T-cell (primary cell): Measurements from ENCODE around the gene AGO3. TPM values are rescaled to one million over a fixed set of nuclear protein-coding genes. Genes with fewer than 3 reads are reported as not detected.

Experiments
- ATAC-seq, 4 experiments: fragments of 200-7000 bp in 3 of 4; fragments of 150-1000 bp in 1 of 4; cut with Tn5 transposase; replicated peaks in 1 of 4; 1 replicate in 3 of 4; 2 replicates in 1 of 4; pipeline ENCODE4 v1.10.0; 2021; ENCODE audit warnings: moderate library complexity in 3 of 4, mild to moderate bottlenecking in 2 of 4, moderate number of reproducible peaks in 1 of 4
- CTCF ChIA-PET, 2 donors: fragments of 300-600 bp; sonication (Branson Sonifier 250); formaldehyde crosslinking; loops; one replicate each; lab custom pipeline; 2022; ENCODE audit warnings: antibody characterized with exemption in 2 of 2; lab: Charles Lee
- POLR2A ChIA-PET, 2 donors: fragments of 300-600 bp; sonication (Branson Sonifier 250); formaldehyde crosslinking; loops; one replicate each; lab custom pipeline; 2022; ENCODE audit warnings: antibody characterized with exemption in 2 of 2; lab: Charles Lee
- DNase-seq, 35 experiments: peaks; one replicate each; pipeline versions ENCODE4 v3.0.0 to v3.0.0-alpha.2; 2013 to 2023
- H3K27ac ChIP-seq: one replicate; pipeline ENCODE4 v1.5.1; 2013; ENCODE audit warnings: low read length
- H3K27me3 ChIP-seq, 2 experiments: replicated peaks in 1 of 2; 1 replicate in 1 of 2; 2 replicates in 1 of 2; pipeline versions ENCODE4 v1.6.1 to v1.7.0; 2013; ENCODE audit warnings: low read length in 1 of 2, mixed read lengths in 1 of 2; ENCODE audit not compliant: control insufficient read depth in 2 of 2, insufficient read depth in 2 of 2; ENCODE audit errors: extremely low read depth in 1 of 2
- H3K36me3 ChIP-seq, 2 donors: 1 replicate in 1 of 2; 2 replicates in 1 of 2; pipeline versions ENCODE4 v1.6.1 to v1.7.0; 2013; ENCODE audit warnings: low read length in 1 of 2; ENCODE audit not compliant: control insufficient read depth in 2 of 2, insufficient read depth in 1 of 2; ENCODE audit errors: extremely low read depth in 1 of 2
- H3K4me1 ChIP-seq, 2 experiments: 1 replicate in 1 of 2; 2 replicates in 1 of 2; pipeline versions ENCODE4 v1.6.1 to v1.7.0; 2013; ENCODE audit warnings: low read length in 2 of 2, mixed read lengths in 1 of 2; ENCODE audit not compliant: insufficient read depth in 2 of 2, control insufficient read depth in 1 of 2; ENCODE audit errors: extremely low read depth in 1 of 2
- H3K4me3 ChIP-seq, 2 donors: 1 replicate in 1 of 2; 2 replicates in 1 of 2; pipeline versions ENCODE4 v1.5.1 to v1.7.0; 2013; ENCODE audit warnings: mild to moderate bottlenecking in 2 of 2, low read length in 1 of 2, moderate library complexity in 1 of 2; ENCODE audit not compliant: control insufficient read depth in 1 of 2; ENCODE audit errors: extremely low read depth in 1 of 2
- H3K9me3 ChIP-seq: 2 replicates; pipeline ENCODE4 v1.7.0; 2013
- H3K27ac Mint-ChIP-seq, 2 donors: one replicate each; pipeline ENCODE4 v1.8.0; 2020 to 2021; ENCODE audit warnings: mild to moderate bottlenecking in 2 of 2, mixed read lengths in 2 of 2
- H3K27me3 Mint-ChIP-seq, 2 donors: one replicate each; pipeline ENCODE4 v1.8.0; 2021 to 2022; ENCODE audit warnings: mixed read lengths in 2 of 2
- H3K36me3 Mint-ChIP-seq: one replicate; pipeline ENCODE4 v1.8.0; 2021; ENCODE audit warnings: mixed read lengths
- H3K4me1 Mint-ChIP-seq, 3 donors: one replicate each; pipeline ENCODE4 v1.8.0; 2020 to 2022; ENCODE audit warnings: mixed read lengths in 3 of 3, mild to moderate bottlenecking in 1 of 3
- H3K4me3 Mint-ChIP-seq, 3 donors: one replicate each; pipeline ENCODE4 v1.8.0; 2020 to 2022; ENCODE audit warnings: mild to moderate bottlenecking in 3 of 3, mixed read lengths in 3 of 3, moderate library complexity in 3 of 3
- H3K9me3 Mint-ChIP-seq, 3 donors: one replicate each; pipeline ENCODE4 v1.8.0; 2020 to 2022; ENCODE audit warnings: mixed read lengths in 3 of 3
- WGBS: methylation state at CpG from one replicate; pipeline ENCODE4 v1.1.5; 2013; ENCODE audit warnings: missing lambda C conversion rate; ENCODE audit not compliant: insufficient coverage; 5-methylcytosine and 5-hydroxymethylcytosine counted together
- total RNA-seq, 35 experiments: library from RNA in 6 of 35; stranded (reverse) in 6 of 35; fragments of 120-200 nt in 1 of 35; gene quantifications; one replicate each; pipeline versions ENCODE4 v1.2.1 to v1.2.4 and lab custom pipeline; 2013 to 2026

The AGO3 gene
- total RNA-seq, 5 donors from 2014 or later (not counting 1 experiment from before 2014, with no cell fraction given): 33.4 to 44.0 (median 37.5) TPM

DNA sequence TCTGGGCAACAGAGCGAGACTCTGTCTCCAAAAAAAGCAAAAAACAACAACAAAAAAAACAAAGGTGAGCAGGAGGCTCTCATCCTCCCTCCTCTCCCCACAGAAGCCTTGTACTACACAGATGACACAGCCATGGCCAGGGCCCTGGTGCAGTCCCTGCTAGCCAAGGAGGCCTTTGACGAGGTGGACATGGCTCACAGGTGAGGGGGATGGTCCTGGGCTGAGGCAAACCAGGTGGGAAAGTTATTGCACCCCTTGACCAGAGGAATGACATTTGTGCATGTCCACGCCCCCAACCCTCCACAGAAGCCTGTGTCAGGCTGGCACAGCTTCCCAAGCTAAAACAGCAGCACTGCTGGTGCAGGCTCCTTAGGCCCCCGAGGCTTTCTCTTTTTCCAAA, 160.2 kb downstream of the AGO3 start:
- peak overlapping the region in 2 of 3 donors; percentile 34 to 43 for H3K4me3 Mint-ChIP-seq
- CTCF ChIA-PET: interaction anchor here in 1 of 2 donors (1.2 kb wide), 1 partner anchor 61 kb away, joined by 3 read pairs; no protein-coding TSS in a partner anchor
- WGBS: 83% methylated on average over 1 of the region's 4 CpGs

GRCh38 chr1:36091698-36092097, 160.8 kb downstream of the AGO3 start:
- POLR2A ChIA-PET: interaction anchor here in 1 of 2 donors (0.6 kb wide), 1 partner anchor 350 kb away, joined by 7 read pairs; no protein-coding TSS in a partner anchor
- H3K27ac Mint-ChIP-seq: peak overlapping the region in 1 of 2 donors; percentile 11

More for the DNA sequence above, 160.2 kb downstream of the AGO3 start:
- POLR2A ChIA-PET: interaction anchor here (0.6 to 0.7 kb wide), 2 partner anchors 53 to 216 kb away, joined by 3 read pairs; no protein-coding TSS in a partner anchor
- H3K36me3 Mint-ChIP-seq: peaks cover 14% of the 10 kb centered on the region
- peaks cover 4 to 9% of the 10 kb centered on the region in 2 donors for H3K27me3 Mint-ChIP-seq
- H3K4me1 ChIP-seq: peaks cover 8 to 39% of the 10 kb centered on the region in 2 experiments
- peak in 1 of 35 experiments; percentile 8 for DNase-seq
- no peak for ATAC-seq
- H3K9me3 ChIP-seq: no peaks in the 10 kb centered on the region
- no peaks in the 10 kb centered on the region for H3K9me3 Mint-ChIP-seq
- H3K27ac ChIP-seq: no peak overlapping the region
- peaks cover 22 to 29% (median 28%) of the 10 kb centered on the region in 3 donors for H3K4me1 Mint-ChIP-seq
- peaks cover 3 to 48% of the 10 kb centered on the region in 2 donors for H3K36me3 ChIP-seq
- no peak overlapping the region for H3K27ac Mint-ChIP-seq
- peaks cover 0 to 19% of the 10 kb centered on the region in 2 experiments for H3K27me3 ChIP-seq
- no peak overlapping the region for H3K4me3 ChIP-seq

DNA sequence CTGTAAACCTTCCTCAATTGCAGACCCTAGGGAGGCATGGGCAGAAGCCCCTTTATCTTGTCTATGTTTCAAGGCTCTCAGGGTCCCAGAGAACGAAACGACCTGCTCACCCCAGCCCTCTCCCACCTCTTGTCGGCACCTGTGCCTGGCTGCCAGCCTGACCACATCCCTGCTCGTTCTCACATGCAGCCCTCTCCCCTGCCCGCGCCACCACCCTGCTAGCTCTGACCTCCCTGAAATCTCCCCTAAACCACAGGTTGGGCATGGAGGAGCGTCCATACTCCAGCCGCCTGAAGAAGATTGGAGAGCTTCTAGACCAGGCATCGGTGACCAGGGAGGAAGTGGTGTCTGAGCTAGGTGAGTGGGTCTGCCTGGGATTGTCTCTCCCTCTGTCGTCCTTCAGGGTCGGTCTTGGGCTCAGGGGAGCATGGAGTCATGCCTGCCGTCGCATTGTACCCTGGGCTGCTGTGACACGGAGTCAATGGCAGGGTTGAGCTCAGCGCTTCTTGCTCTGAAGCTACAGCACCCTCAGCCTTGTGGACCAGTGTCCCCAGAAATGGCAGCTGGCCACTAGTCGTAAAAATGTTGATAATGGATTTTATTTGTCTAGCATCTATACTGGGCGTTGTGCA, 161.4 kb downstream of the AGO3 start:
- no peak overlapping the region for H3K27ac Mint-ChIP-seq
- H3K27me3 ChIP-seq: peaks cover 0 to 7% of the 10 kb centered on the region in 2 experiments
- WGBS: 98% methylated on average over 12 of the region's 17 CpGs
- CTCF ChIA-PET: no interaction called here
- POLR2A ChIA-PET: interaction anchor here in 1 of 2 donors (0.6 kb wide), 1 partner anchor 349 kb away, joined by 7 read pairs; no protein-coding TSS in a partner anchor
- H3K27ac ChIP-seq: no peak overlapping the region
- no peaks in the 10 kb centered on the region for H3K9me3 Mint-ChIP-seq
- DNase-seq: peak in 2 of 35 experiments; percentile 7 to 11
- H3K4me1 Mint-ChIP-seq: peaks cover 17 to 26% (median 24%) of the 10 kb centered on the region in 3 donors
- H3K4me3 Mint-ChIP-seq: peak overlapping the region in 1 of 3 donors; percentile 43
- peaks cover 14% of the 10 kb centered on the region for H3K36me3 Mint-ChIP-seq
- H3K4me3 ChIP-seq: no peak overlapping the region
- H3K36me3 ChIP-seq: peaks cover 6 to 52% of the 10 kb centered on the region in 2 donors
- H3K9me3 ChIP-seq: no peaks in the 10 kb centered on the region
- H3K4me1 ChIP-seq: peaks cover 8 to 39% of the 10 kb centered on the region in 2 experiments
- H3K27me3 Mint-ChIP-seq: no peaks in the 10 kb centered on the region
- no peak for ATAC-seq

More at GRCh38 chr1:36091698-36092097, 160.8 kb downstream of the AGO3 start:
- Mint-ChIP-seq H3K4me3 (peak overlapping the region in 2 of 3 donors; percentile 34 to 43), H3K4me1 (peaks cover 22 to 29% (median 28%) of the 10 kb centered on the region in 3 donors), H3K36me3 (peaks cover 14% of the 10 kb centered on the region), H3K27me3 (peaks cover 0 to 4% of the 10 kb centered on the region in 2 donors), H3K9me3 (no peaks in the 10 kb centered on the region)
- Histone ChIP-seq H3K4me3 (no peak overlapping the region), H3K4me1 (peaks cover 8 to 39% of the 10 kb centered on the region in 2 experiments), H3K9me3 (no peaks in the 10 kb centered on the region), H3K27me3 (peaks cover 0 to 13% of the 10 kb centered on the region in 2 experiments), H3K36me3 (peaks cover 6 to 52% of the 10 kb centered on the region in 2 donors), H3K27ac (no peak overlapping the region)
- no peak for ATAC-seq
- 94% methylated on average over 12 of the region's 13 CpGs for WGBS
- CTCF ChIA-PET: interaction anchor here in 1 of 2 donors (1.2 kb wide), 1 partner anchor 60 kb away, joined by 3 read pairs; no protein-coding TSS in a partner anchor
- DNase-seq: peak in 2 of 35 experiments; percentile 2 to 16

- peaks cover 14% of the 10 kb centered on the region for H3K36me3 Mint-ChIP-seq
- peaks cover 6 to 52% of the 10 kb centered on the region in 2 donors for H3K36me3 ChIP-seq
- POLR2A ChIA-PET: no interaction called here
Observed at GRCh38 chr1:36092798-36093185, 161.9 kb downstream of the AGO3 start.

GRCh38 chr1:36093226-36093625, 162.3 kb downstream of the AGO3 start:
- peaks cover 6 to 52% of the 10 kb centered on the region in 2 donors for H3K36me3 ChIP-seq
- Mint-ChIP-seq H3K36me3 (peaks cover 14% of the 10 kb centered on the region), H3K27me3 (no peaks in the 10 kb centered on the region), H3K9me3 (no peaks in the 10 kb centered on the region), H3K4me3 (no peak overlapping the region), H3K27ac (no peak overlapping the region), H3K4me1 (peaks cover 17 to 26% (median 22%) of the 10 kb centered on the region in 3 donors)
- H3K27ac ChIP-seq: no peak overlapping the region
- H3K27me3 ChIP-seq: no peaks in the 10 kb centered on the region
- ChIA-PET CTCF (no interaction called here), POLR2A (no interaction called here)
- H3K9me3 ChIP-seq: no peaks in the 10 kb centered on the region
- H3K4me1 ChIP-seq: peaks cover 8 to 34% of the 10 kb centered on the region in 2 experiments
- peak in 1 of 35 experiments; percentile 8 for DNase-seq
- 98% methylated on average over 7 of the region's 7 CpGs for WGBS
- H3K4me3 ChIP-seq: no peak overlapping the region
- no peak for ATAC-seq

More at GRCh38 chr1:36092798-36093185, 161.9 kb downstream of the AGO3 start:
- Mint-ChIP-seq H3K9me3 (no peaks in the 10 kb centered on the region), H3K4me1 (peaks cover 17 to 26% (median 24%) of the 10 kb centered on the region in 3 donors), H3K27me3 (no peaks in the 10 kb centered on the region), H3K4me3 (no peak overlapping the region), H3K27ac (no peak overlapping the region)
- ATAC-seq (no peak), DNase-seq (peak in 2 of 35 experiments; percentile 9 to 11)
- H3K9me3 ChIP-seq: no peaks in the 10 kb centered on the region
- CTCF ChIA-PET: no interaction called here
- H3K27me3 ChIP-seq: peaks cover 0 to 2% of the 10 kb centered on the region in 2 experiments
- 94% methylated on average over 7 of the region's 9 CpGs for WGBS
- peaks cover 8 to 38% of the 10 kb centered on the region in 2 experiments for H3K4me1 ChIP-seq
- no peak overlapping the region for H3K27ac ChIP-seq
- H3K4me3 ChIP-seq: no peak overlapping the region

DNA sequence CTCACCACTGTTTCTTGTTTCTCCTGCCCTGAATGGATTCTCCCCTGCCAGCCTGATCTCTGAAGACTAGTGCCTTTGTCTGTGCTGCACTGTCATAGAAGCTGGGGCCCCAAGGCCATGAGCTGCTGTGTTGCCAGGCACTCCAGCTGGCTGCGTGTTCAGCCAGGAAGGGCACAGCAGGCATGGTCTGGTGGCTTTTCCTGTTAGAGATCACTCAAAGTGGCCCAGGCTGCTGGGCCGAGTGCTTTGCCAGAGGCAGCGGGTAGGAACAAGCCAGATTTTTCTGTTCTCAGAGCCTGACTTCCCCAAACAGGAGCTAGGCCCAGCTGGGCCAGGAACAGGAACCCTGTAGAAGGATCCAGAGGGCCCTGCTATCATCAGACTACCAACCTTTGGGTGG, 163.0 kb downstream of the AGO3 start:
- no peak overlapping the region for H3K4me3 ChIP-seq
- POLR2A ChIA-PET: no interaction called here
- peaks cover 6 to 52% of the 10 kb centered on the region in 2 donors for H3K36me3 ChIP-seq
- H3K27me3 ChIP-seq: no peaks in the 10 kb centered on the region
- no peak overlapping the region for H3K27ac ChIP-seq
- peaks cover 17 to 24% (median 22%) of the 10 kb centered on the region in 3 donors for H3K4me1 Mint-ChIP-seq
- H3K4me3 Mint-ChIP-seq: no peak overlapping the region
- peaks cover 14% of the 10 kb centered on the region for H3K36me3 Mint-ChIP-seq
- no peaks in the 10 kb centered on the region for H3K27me3 Mint-ChIP-seq
- 89% methylated on average over 1 of the region's 3 CpGs for WGBS
- CTCF ChIA-PET: interaction anchor here in 1 of 2 donors (1.5 kb wide), 1 partner anchor 94 kb away, joined by 4 read pairs; no protein-coding TSS in a partner anchor
- H3K9me3 Mint-ChIP-seq: no peaks in the 10 kb centered on the region
- DNase-seq (peak in 1 of 35 experiments; percentile 11), ATAC-seq (no peak)
- peak overlapping the region in 1 of 2 donors; percentile 22 for H3K27ac Mint-ChIP-seq
- H3K4me1 ChIP-seq: peaks cover 8 to 31% of the 10 kb centered on the region in 2 experiments
- H3K9me3 ChIP-seq: no peaks in the 10 kb centered on the region
